ENCODE data around the gene ADAMTSL2.

ADAMTSL2 gene

DNA sequence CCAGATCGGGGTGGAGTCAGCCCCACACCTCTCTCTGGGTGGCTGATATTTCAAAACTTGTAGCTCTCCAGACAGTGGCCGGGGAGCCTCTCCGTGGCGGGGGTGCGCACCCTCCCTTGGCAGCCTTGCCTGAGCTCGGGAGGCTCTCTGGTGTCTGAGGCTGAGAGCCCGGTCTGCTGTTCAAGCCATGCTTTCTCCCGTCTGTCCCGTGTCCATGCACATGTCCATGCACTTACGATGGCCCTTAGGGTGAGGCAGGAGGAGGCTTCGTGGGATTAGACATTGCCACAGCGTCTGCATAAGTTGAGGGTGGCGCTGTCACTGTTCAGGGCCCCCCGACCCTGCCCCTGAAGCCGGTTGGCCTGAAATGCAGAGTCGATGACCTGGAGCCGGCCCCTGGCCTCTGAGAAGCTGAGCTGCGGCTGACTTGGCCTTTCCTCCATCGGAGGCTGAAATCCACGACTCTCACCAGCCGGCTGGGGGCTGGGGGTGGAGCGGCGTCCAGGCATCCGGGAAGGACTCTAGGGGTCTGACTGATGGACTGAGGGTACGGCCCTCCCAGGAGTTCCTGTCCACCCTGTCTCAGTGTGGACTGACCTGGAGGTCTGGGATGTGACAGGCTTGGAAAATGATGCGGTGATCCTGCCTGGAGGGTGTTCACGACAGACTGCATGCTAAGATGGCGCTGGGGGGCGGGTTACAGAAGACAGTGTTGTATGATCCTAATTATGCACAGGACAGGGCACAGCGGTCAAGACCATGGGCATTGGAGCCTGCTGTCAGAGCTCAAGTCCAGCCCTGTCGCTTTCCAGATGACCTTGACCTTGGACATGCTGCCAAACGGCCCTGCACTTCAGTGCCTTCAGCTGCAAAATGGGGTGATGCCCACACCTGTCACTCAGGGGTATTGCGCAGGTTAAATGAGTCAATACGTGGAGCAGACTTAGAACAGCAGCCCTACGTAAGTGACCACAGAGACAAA lies 37.4 kb upstream of the ADAMTSL2 start:
- no peak for TF ChIP-seq REST (IDR thresholded peaks at IDR 0.05; ENCODE audit: insufficient read depth in 1 of 2, low read depth in 2 of 2, low read length in 2 of 2)
- TF ChIP-seq POLR2AphosphoS5 (IDR thresholded peaks at IDR 0.05; ENCODE audit: low read depth, low read length): no peak

- TF ChIP-seq REST (IDR thresholded peaks at IDR 0.05; ENCODE audit: insufficient read depth in 1 of 2, low read depth in 2 of 2, low read length in 2 of 2) (no peak), SIN3A (IDR thresholded peaks at IDR 0.05; ENCODE audit: borderline replicate concordance, insufficient read depth, low read length) (no peak), FOXP2 (optimal IDR thresholded peaks at IDR 0.05; ENCODE audit: borderline replicate concordance, extremely low read depth, extremely low read length, insufficient read depth) (no peak), TAF1 (IDR thresholded peaks at IDR 0.05; ENCODE audit: borderline replicate concordance, insufficient read depth, low read length) (no peak), POLR2AphosphoS5 (IDR thresholded peaks at IDR 0.05; ENCODE audit: low read depth, low read length) (no peak)
Observed at GRCh38 chr9:133499132-133499891, 35.2 kb upstream of the ADAMTSL2 start.

- no peak for TF ChIP-seq FOXP2 (optimal IDR thresholded peaks at IDR 0.05; ENCODE audit: borderline replicate concordance, extremely low read depth, extremely low read length, insufficient read depth)
- no peak for TF ChIP-seq POLR2AphosphoS5 (IDR thresholded peaks at IDR 0.05; ENCODE audit: low read depth, low read length)
- TF ChIP-seq TAF1 (IDR thresholded peaks at IDR 0.05; ENCODE audit: borderline replicate concordance, insufficient read depth, low read length): no peak
- no peak for TF ChIP-seq SIN3A (IDR thresholded peaks at IDR 0.05; ENCODE audit: borderline replicate concordance, insufficient read depth, low read length)
- TF ChIP-seq REST (IDR thresholded peaks at IDR 0.05; ENCODE audit: insufficient read depth in 1 of 2, low read depth in 2 of 2, low read length in 2 of 2): no peak
Observed at GRCh38 chr9:133499892-133500270, 34.6 kb upstream of the ADAMTSL2 start.

- TF ChIP-seq REST (IDR thresholded peaks at IDR 0.05; ENCODE audit: insufficient read depth in 1 of 2, low read depth in 2 of 2, low read length in 2 of 2) (no peak), FOXP2 (optimal IDR thresholded peaks at IDR 0.05; ENCODE audit: borderline replicate concordance, extremely low read depth, extremely low read length, insufficient read depth) (no peak), SIN3A (IDR thresholded peaks at IDR 0.05; ENCODE audit: borderline replicate concordance, insufficient read depth, low read length) (no peak), POLR2AphosphoS5 (IDR thresholded peaks at IDR 0.05; ENCODE audit: low read depth, low read length) (no peak)
Observed at GRCh38 chr9:133502112-133502511, 32.4 kb upstream of the ADAMTSL2 start.
